Right lobe of liver (tissue), 6 donors: ENCODE results near the gene KIF3C. TPM values are rescaled to one million over a fixed set of nuclear protein-coding genes. Genes with fewer than 3 reads are reported as not detected.
"Not testable (repeated sequence)": the region's sequence is repeated elsewhere in the genome, so short reads cannot be mapped to it uniquely, and the experiment has no call there.

Experiments used
- ATAC-seq, 4 donors: fragments of 200-7000 bp; cut with Tn5 transposase; one replicate each; pipeline ENCODE4 v1.9.1; 2020; ENCODE audit warnings: mild to moderate bottlenecking in 4 of 4, moderate library complexity in 4 of 4
- DNase-seq, 3 donors: peaks; one replicate each; pipeline ENCODE4 v3.0.0-alpha.2; 2020
- H3K27ac ChIP-seq, 3 donors: fragments of 200-600 bp; one replicate each; pipeline ENCODE4 v1.8.0; 2022
- H3K27me3 ChIP-seq, 2 donors: fragments of 200-600 bp; one replicate each; pipeline ENCODE4 v1.8.0; 2022
- H3K36me3 ChIP-seq, 4 donors: fragments of 200-600 bp; sonication (generic) in 1 of 4; one replicate each; pipeline versions ENCODE4 v1.5.1 to v1.8.0; 2017 to 2022; ENCODE audit warnings: control low read depth in 1 of 4
- H3K4me1 ChIP-seq, 4 donors: fragments of 200-600 bp; sonication (generic) in 1 of 4; one replicate each; pipeline versions ENCODE4 v1.5.1 to v1.8.0; 2017 to 2022; ENCODE audit warnings: control low read depth in 1 of 4
- H3K4me3 ChIP-seq, 3 donors: fragments of 200-600 bp; one replicate each; pipeline ENCODE4 v1.8.0; 2022
- H3K9me3 ChIP-seq, 4 donors: fragments of 200-600 bp; sonication (generic) in 1 of 4; one replicate each; pipeline versions ENCODE4 v1.5.1 to v1.8.0; 2017 to 2022; ENCODE audit warnings: control low read depth in 1 of 4
- CTCF ChIP-seq, 4 donors: fragments of 200-600 bp in 3 of 4; fragments of 450-650 bp in 1 of 4; IDR thresholded peaks; one replicate each; pipeline versions ENCODE4 v1.5.1 to v1.8.0; 2016 to 2022; ENCODE audit warnings: antibody characterized with exemption in 4 of 4, mild to moderate bottlenecking in 2 of 4
- POLR2A ChIP-seq: fragments of 450-650 bp; IDR thresholded peaks from one replicate; pipeline ENCODE4 v1.6.1; 2017; ENCODE audit warnings: antibody characterized with exemption, mild to moderate bottlenecking
- WGBS: methylation state at CpG from one replicate; pipeline ENCODE4 v1.1.6; 2018; ENCODE audit warnings: low coverage, low lambda C conversion rate; ENCODE audit not compliant: insufficient coverage; ENCODE audit errors: missing lambda C conversion rate; 5-methylcytosine and 5-hydroxymethylcytosine counted together
- intact Hi-C, 2 donors: fragments of 100-400 bp; cut with DNase I; formaldehyde crosslinking; loops; one replicate each; pipeline versions ENCODE4 v1.11.2 to v1.14.1; 2022
- total RNA-seq, 6 experiments: library from RNA; depleted of rRNA in 2 of 6; stranded (reverse); fragments of >200 nt in 2 of 6; fragmentation: NEBNext Ultra II Directional in 3 of 6; extraction: Animal tissue kit (Norgen Biotek cat#: 25700) in 3 of 6; gene quantifications; one replicate each; pipeline versions ENCODE4 v1.1.0 to v1.2.4, GENCODE V29; 2016 to 2023
- donor health status: DM: no; HTN: yes; CAD: no.
- donor health status: DM: no; HTN: no; CAD: no.
- donor health status: DM: no; HTN: no; CAD: no.
- donor health status: DM: no; HTN: yes; CAD: no.
- donor health status: DM: no; HTN: yes; CAD: no.

The KIF3C gene
- total RNA-seq, 6 experiments from 2014 or later: 0.88 to 2.2 (median 1.0) TPM

- H3K9me3 ChIP-seq: no peaks in the 10 kb centered on the region
- intact Hi-C loops: no loop called here
- H3K36me3 ChIP-seq: no peaks in the 10 kb centered on the region
- H3K27ac ChIP-seq: no peak overlapping the region
- 49% methylated on average over 5 of the region's 5 CpGs for WGBS
- TF ChIP-seq CTCF (IDR thresholded peaks at IDR 0.05) (no peak), POLR2A (no peak)
- peaks cover 0 to 26% (median 2%) of the 10 kb centered on the region in 4 donors for H3K4me1 ChIP-seq
- no peak overlapping the region for H3K4me3 ChIP-seq
- ATAC-seq (peak in 2 of 4 donors; percentile 7 to 74), DNase-seq (peak in 1 of 3 donors; percentile 68)
- no peaks in the 10 kb centered on the region for H3K27me3 ChIP-seq
These were observed 18.3 kb upstream of the KIF3C start for GRCh38 chr2:26000561-26001082.

GRCh38 chr2:25999406-25999805, 17.1 kb upstream of the KIF3C start:
- intact Hi-C loops: loop anchor here in 1 of 2 donors (10.0 kb wide), 1 partner anchor 145 kb away; no protein-coding TSS in a partner anchor
- not testable (repeated sequence) for DNase-seq, H3K27me3 ChIP-seq

GRCh38 chr2:25998816-25999383, 16.6 kb upstream of the KIF3C start:
- not testable (repeated sequence) for H3K36me3 ChIP-seq, H3K4me3 ChIP-seq, H3K9me3 ChIP-seq, H3K27me3 ChIP-seq, H3K27ac ChIP-seq, ATAC-seq, DNase-seq
- H3K4me1 ChIP-seq: peaks cover 0 to 26% (median 2%) of the 10 kb centered on the region in 4 donors
- intact Hi-C loops: loop anchor here in 1 of 2 donors (10.0 kb wide), 1 partner anchor 146 kb away; no protein-coding TSS in a partner anchor
- 92% methylated on average over 6 of the region's 13 CpGs for WGBS

More at GRCh38 chr2:25999406-25999805, 17.1 kb upstream of the KIF3C start:
- not testable (repeated sequence) for H3K9me3 ChIP-seq, H3K27ac ChIP-seq, H3K36me3 ChIP-seq, H3K4me3 ChIP-seq
- H3K4me1 ChIP-seq: peaks cover 0 to 26% (median 2%) of the 10 kb centered on the region in 4 donors
- WGBS: 59% methylated on average over 7 of the region's 7 CpGs
- peak in 1 of 4 donors; percentile 20 for ATAC-seq

- Histone ChIP-seq H3K9me3 (no peaks in the 10 kb centered on the region), H3K27me3 (no peaks in the 10 kb centered on the region), H3K36me3 (no peaks in the 10 kb centered on the region), H3K27ac (no peak overlapping the region), H3K4me3 (no peak overlapping the region), H3K4me1 (peaks cover 0 to 22% (median 2%) of the 10 kb centered on the region in 4 donors)
- DNase-seq (no peak), ATAC-seq (no peak)
- WGBS: 67% methylated on average over 1 of the region's 1 CpG
- TF ChIP-seq CTCF (IDR thresholded peaks at IDR 0.05) (no peak), POLR2A (no peak)
- intact Hi-C loops: loop anchor here in 1 of 2 donors (10.0 kb wide), 1 partner anchor 148 kb away; no protein-coding TSS in a partner anchor
These were observed 14.5 kb upstream of the KIF3C start for GRCh38 chr2:25996844-25997243.

GRCh38 chr2:25994509-25994908, 12.2 kb upstream of the KIF3C start:
- 96% methylated on average over 8 of the region's 15 CpGs for WGBS
- H3K4me1 ChIP-seq: peaks cover 0 to 10% (median 2%) of the 10 kb centered on the region in 4 donors
- H3K36me3 ChIP-seq: no peaks in the 10 kb centered on the region
- intact Hi-C loops: loop anchor here in 1 of 2 donors (10.0 kb wide), 1 partner anchor 150 kb away; no protein-coding TSS in a partner anchor
- DNase-seq (no peak), ATAC-seq (no peak)
- H3K27me3 ChIP-seq: no peaks in the 10 kb centered on the region
- no peak overlapping the region for H3K4me3 ChIP-seq
- no peak overlapping the region for H3K27ac ChIP-seq
- TF ChIP-seq POLR2A (no peak), CTCF (IDR thresholded peaks at IDR 0.05) (no peak)
- no peaks in the 10 kb centered on the region for H3K9me3 ChIP-seq
